SJSA1 (cell line): ENCODE measurements around the gene APOOL. TPM values are rescaled to one million over a fixed set of nuclear protein-coding genes. Genes with fewer than 3 reads are reported as not detected.
A peak's percentile ranks its signal among the peaks of the same experiment; 100 is the strongest.
"Not testable (repeated sequence)": the region's sequence is repeated elsewhere in the genome, so short reads cannot be mapped to it uniquely, and the experiment has no call there.

ENCODE experiments used
- DNase-seq, 2 experiments: peaks; one replicate each; pipeline ENCODE4 v3.0.0-alpha.2; 2015 to 2020; ENCODE audit warnings: low spot score in 2 of 2, low read depth in 1 of 2
- H3K27ac ChIP-seq: fragments of 250-450 bp; sonication (Bioruptor Pico); 2 replicates; pipeline ENCODE4 v1.5.1; 2020; ENCODE audit warnings: mild to moderate bottlenecking, moderate library complexity
- H3K27me3 ChIP-seq: fragments of 250-450 bp; sonication (Bioruptor Pico); replicated peaks from 2 replicates; pipeline ENCODE4 v1.5.1; 2020; ENCODE audit warnings: mild to moderate bottlenecking, moderate library complexity
- H3K36me3 ChIP-seq: fragments of 250-450 bp; sonication (Bioruptor Pico); 2 replicates; pipeline ENCODE4 v1.5.1; 2020; ENCODE audit warnings: mild to moderate bottlenecking
- H3K4me1 ChIP-seq: fragments of 250-450 bp; sonication (Bioruptor Pico); replicated peaks from 2 replicates; pipeline ENCODE4 v1.6.1; 2021; ENCODE audit warnings: mild to moderate bottlenecking
- H3K4me3 ChIP-seq: fragments of 250-450 bp; sonication (Bioruptor Pico); 2 replicates; pipeline ENCODE4 v1.5.1; 2020; ENCODE audit warnings: mild to moderate bottlenecking
- H3K9me3 ChIP-seq: fragments of 250-450 bp; sonication (Bioruptor Pico); replicated peaks from 2 replicates; pipeline ENCODE4 v1.5.1; 2020; ENCODE audit warnings: mild to moderate bottlenecking
- total RNA-seq: library from RNA; depleted of rRNA; stranded (reverse); fragments of >200 nt; shearing (Covaris generic); gene quantifications from 2 replicates; pipeline ENCODE4 v1.2.3, GENCODE V29; 2014

Gene APOOL
- total RNA-seq, 1 experiment from 2014 or later, result 13.1 TPM

- no peaks in the 10 kb centered on the region for H3K36me3 ChIP-seq
- H3K27me3 ChIP-seq, result no peaks in the 10 kb centered on the region
- no peaks in the 10 kb centered on the region for H3K9me3 ChIP-seq
- DNase-seq, result no peak
- no peak overlapping the region for H3K4me3 ChIP-seq
- H3K4me1 ChIP-seq, result no peaks in the 10 kb centered on the region
- no peak overlapping the region for H3K27ac ChIP-seq
Observed at GRCh38 chrX:85029043-85029442, 25.4 kb downstream of the APOOL start.

- Histone ChIP-seq H3K27ac (no peak overlapping the region), H3K4me3 (no peak overlapping the region), H3K27me3 (no peaks in the 10 kb centered on the region), H3K36me3 (no peaks in the 10 kb centered on the region), H3K4me1 (no peaks in the 10 kb centered on the region), H3K9me3 (no peaks in the 10 kb centered on the region)
- DNase-seq, result no peak
Observed at GRCh38 chrX:85031505-85031904, 27.8 kb downstream of the APOOL start.

- DNase-seq, result no peak
- Histone ChIP-seq H3K36me3 (no peaks in the 10 kb centered on the region), H3K4me1 (no peaks in the 10 kb centered on the region), H3K27ac (no peak overlapping the region), H3K9me3 (no peaks in the 10 kb centered on the region), H3K27me3 (no peaks in the 10 kb centered on the region), H3K4me3 (no peak overlapping the region)
Observed at GRCh38 chrX:85037114-85037513, 33.4 kb downstream of the APOOL start.

GRCh38 chrX:85051627-85052026, 48.0 kb downstream of the APOOL start:
- H3K4me1 ChIP-seq, result 0 out of 2 replicates have a peak, but pooled peaks cover 4% of the 10 kb centered on the region
- no peak for DNase-seq
- no peak overlapping the region for H3K27ac ChIP-seq
- no peaks in the 10 kb centered on the region for H3K27me3 ChIP-seq
- H3K9me3 ChIP-seq, result no peaks in the 10 kb centered on the region
- H3K4me3 ChIP-seq, result no peak overlapping the region
- H3K36me3 ChIP-seq, result no peaks in the 10 kb centered on the region

- Histone ChIP-seq H3K27me3 (no peaks in the 10 kb centered on the region), H3K36me3 (no peaks in the 10 kb centered on the region), H3K27ac (no peak overlapping the region), H3K9me3 (no peaks in the 10 kb centered on the region), H3K4me1 (0 out of 2 replicates have a peak, but pooled peaks cover 4% of the 10 kb centered on the region), H3K4me3 (no peak overlapping the region)
- no peak for DNase-seq
Observed at GRCh38 chrX:85052205-85052604, 48.5 kb downstream of the APOOL start.

- Histone ChIP-seq H3K4me3 (no peak overlapping the region), H3K36me3 (no peaks in the 10 kb centered on the region), H3K27ac (no peak overlapping the region), H3K27me3 (no peaks in the 10 kb centered on the region), H3K9me3 (no peaks in the 10 kb centered on the region), H3K4me1 (0 out of 2 replicates have a peak, but pooled peaks cover 4% of the 10 kb centered on the region)
- no peak for DNase-seq
Observed at GRCh38 chrX:85052636-85053343, 49.1 kb downstream of the APOOL start.

GRCh38 chrX:85065512-85066198, 62.0 kb downstream of the APOOL start:
- Histone ChIP-seq H3K9me3 (no peaks in the 10 kb centered on the region), H3K4me3 (no peak overlapping the region), H3K4me1 (no peaks in the 10 kb centered on the region), H3K27ac (no peak overlapping the region), H3K36me3 (no peaks in the 10 kb centered on the region), H3K27me3 (no peaks in the 10 kb centered on the region)
- DNase-seq, result no peak

GRCh38 chrX:85077247-85077646, 73.6 kb downstream of the APOOL start:
- H3K4me1 ChIP-seq, H3K36me3 ChIP-seq, H3K27ac ChIP-seq, DNase-seq, H3K9me3 ChIP-seq, H3K4me3 ChIP-seq, H3K27me3 ChIP-seq: not testable (repeated sequence)

- no peaks in the 10 kb centered on the region for H3K9me3 ChIP-seq
- no peak overlapping the region for H3K4me3 ChIP-seq
- DNase-seq, result peak in 1 of 2 experiments; percentile 5
- no peaks in the 10 kb centered on the region for H3K4me1 ChIP-seq
- 0 out of 2 replicates have a peak, but pooled peaks cover 2% of the 10 kb centered on the region for H3K36me3 ChIP-seq
- no peaks in the 10 kb centered on the region for H3K27me3 ChIP-seq
- no peak overlapping the region for H3K27ac ChIP-seq
Observed at GRCh38 chrX:85084770-85085393, 81.2 kb downstream of the APOOL start.

GRCh38 chrX:85089321-85089840, 85.7 kb downstream of the APOOL start:
- Histone ChIP-seq H3K9me3 (no peaks in the 10 kb centered on the region), H3K4me3 (no peak overlapping the region), H3K36me3 (0 out of 2 replicates have a peak, but pooled peaks cover 2% of the 10 kb centered on the region), H3K4me1 (no peaks in the 10 kb centered on the region), H3K27me3 (no peaks in the 10 kb centered on the region), H3K27ac (no peak overlapping the region)
- DNase-seq, result no peak

GRCh38 chrX:85107407-85107806, 103.7 kb downstream of the APOOL start:
- no peak for DNase-seq
- Histone ChIP-seq H3K27me3 (no peaks in the 10 kb centered on the region), H3K36me3 (no peaks in the 10 kb centered on the region), H3K4me1 (no peaks in the 10 kb centered on the region), H3K9me3 (no peaks in the 10 kb centered on the region), H3K27ac (no peak overlapping the region), H3K4me3 (no peak overlapping the region)

GRCh38 chrX:85108165-85108564, 104.5 kb downstream of the APOOL start:
- H3K4me1 ChIP-seq, result no peaks in the 10 kb centered on the region
- H3K9me3 ChIP-seq, result no peaks in the 10 kb centered on the region
- DNase-seq, result no peak
- H3K27ac ChIP-seq, result no peak overlapping the region
- H3K27me3 ChIP-seq, result no peaks in the 10 kb centered on the region
- no peak overlapping the region for H3K4me3 ChIP-seq
- no peaks in the 10 kb centered on the region for H3K36me3 ChIP-seq

- H3K27me3 ChIP-seq, result no peaks in the 10 kb centered on the region
- H3K27ac ChIP-seq, result no peak overlapping the region
- DNase-seq, result no peak
Observed at GRCh38 chrX:85109235-85109634, 105.6 kb downstream of the APOOL start.

GRCh38 chrX:85111347-85111746, 107.7 kb downstream of the APOOL start:
- DNase-seq, result peak in 1 of 2 experiments; percentile 1
- Histone ChIP-seq H3K27ac (no peak overlapping the region), H3K4me3 (no peak overlapping the region), H3K9me3 (no peaks in the 10 kb centered on the region), H3K4me1 (no peaks in the 10 kb centered on the region), H3K36me3 (no peaks in the 10 kb centered on the region), H3K27me3 (no peaks in the 10 kb centered on the region)

More at GRCh38 chrX:85109235-85109634, 105.6 kb downstream of the APOOL start:
- Histone ChIP-seq H3K4me3 (no peak overlapping the region), H3K4me1 (no peaks in the 10 kb centered on the region), H3K9me3 (no peaks in the 10 kb centered on the region), H3K36me3 (no peaks in the 10 kb centered on the region)
